Left lung (tissue), 10 donors: ENCODE measurements around the gene SNRNP35. TPM values are rescaled to one million over a fixed set of nuclear protein-coding genes. Genes with fewer than 3 reads are reported as not detected.

Source experiments
- ATAC-seq: fragments of 200-7000 bp; cut with Tn5 transposase; one replicate; pipeline ENCODE4 v1.9.1; 2020; ENCODE audit warnings: moderate library complexity
- DNase-seq, 4 donors: peaks; one replicate each; pipeline ENCODE4 v3.0.0-alpha.2; 2013 to 2020
- H3K27ac ChIP-seq, 2 donors: fragments of 200-600 bp; sonication (generic) in 1 of 2; one replicate each; pipeline versions ENCODE4 v1.5.0 to v1.8.0; 2020 to 2021
- H3K27me3 ChIP-seq, 2 donors: fragments of 200-600 bp; sonication (generic) in 1 of 2; one replicate each; pipeline versions ENCODE4 v1.5.0 to v1.8.0; 2020 to 2021
- H3K36me3 ChIP-seq, 2 donors: fragments of 200-600 bp; sonication (generic) in 1 of 2; one replicate each; pipeline versions ENCODE4 v1.5.0 to v1.8.0; 2020 to 2021
- H3K4me1 ChIP-seq, 2 donors: fragments of 200-600 bp; one replicate each; pipeline ENCODE4 v1.8.0; 2021
- H3K4me3 ChIP-seq, 2 donors: fragments of 200-600 bp; sonication (generic) in 1 of 2; one replicate each; pipeline versions ENCODE4 v1.5.0 to v1.8.0; 2020 to 2021; ENCODE audit warnings: mild to moderate bottlenecking in 1 of 2
- H3K9me3 ChIP-seq, 2 donors: fragments of 200-600 bp; sonication (generic) in 1 of 2; one replicate each; pipeline versions ENCODE4 v1.5.0 to v1.8.0; 2020 to 2021
- CTCF ChIP-seq, 2 donors: fragments of 200-600 bp; sonication (generic) in 1 of 2; IDR thresholded peaks; one replicate each; pipeline versions ENCODE4 v1.5.0 to v1.8.0; 2021; ENCODE audit warnings: antibody characterized with exemption in 2 of 2
- intact Hi-C, 2 donors: fragments of 100-400 bp; cut with DNase I; formaldehyde crosslinking; loops; one replicate each; pipeline versions ENCODE4 v1.11.2 to v1.14.2; 2022
- polyA plus RNA-seq, 6 donors: library from polyadenylated mRNA; unstranded; fragments of 120-200 nt; gene quantifications; one replicate each; pipeline ENCODE4 v1.2.1, GENCODE V29; 2013; ENCODE audit not compliant: insufficient read length in 6 of 6
- total RNA-seq, 2 donors: library from RNA; stranded (reverse); fragmentation: NEBNext Ultra II Directional; extraction: Animal tissue kit (Norgen Biotek cat#: 25700); gene quantifications; one replicate each; pipeline ENCODE4 v1.2.1, GENCODE V29; 2021
- donor health status: DM: no; HTN: yes; CAD: no.
- donor health status: DM: no; HTN: no; CAD: no.

The SNRNP35 gene
- total and polyA plus RNA-seq, 8 donors: 22.6 to 42.6 (median 37.8) TPM

GRCh38 chr12:123482876-123483275 is 24.9 kb downstream of the SNRNP35 start:
- intact Hi-C loops: no loop called here
- Histone ChIP-seq H3K27me3 (no peaks in the 10 kb centered on the region), H3K4me3 (no peak overlapping the region), H3K27ac (no peak overlapping the region), H3K9me3 (no peaks in the 10 kb centered on the region), H3K4me1 (no peaks in the 10 kb centered on the region), H3K36me3 (peaks cover 0 to 4% of the 10 kb centered on the region in 2 donors)
- ATAC-seq (no peak), DNase-seq (no peak)
- TF ChIP-seq CTCF (IDR thresholded peaks at IDR 0.05): no peak

GRCh38 chr12:123483602-123484248 is 25.8 kb downstream of the SNRNP35 start:
- Histone ChIP-seq H3K4me1 (no peaks in the 10 kb centered on the region), H3K9me3 (no peaks in the 10 kb centered on the region), H3K27ac (no peak overlapping the region), H3K36me3 (peaks cover 0 to 4% of the 10 kb centered on the region in 2 donors), H3K4me3 (no peak overlapping the region), H3K27me3 (no peaks in the 10 kb centered on the region)
- DNase-seq (peak in 1 of 4 donors; percentile 40), ATAC-seq (no peak)
- TF ChIP-seq CTCF (IDR thresholded peaks at IDR 0.05): no peak
- intact Hi-C loops: no loop called here

- no peaks in the 10 kb centered on the region for H3K9me3 ChIP-seq
- no peak for TF ChIP-seq CTCF (IDR thresholded peaks at IDR 0.05)
- DNase-seq: no peak
- H3K4me1 ChIP-seq: no peaks in the 10 kb centered on the region
- intact Hi-C loops: no loop called here
- H3K4me3 ChIP-seq: no peak overlapping the region
- no peak overlapping the region for H3K27ac ChIP-seq
- H3K36me3 ChIP-seq: peaks cover 0 to 4% of the 10 kb centered on the region in 2 donors
- ATAC-seq: no peak
- no peaks in the 10 kb centered on the region for H3K27me3 ChIP-seq
Observed at GRCh38 chr12:123485756-123486155, 27.8 kb downstream of the SNRNP35 start.

GRCh38 chr12:123487428-123487827 is 29.5 kb downstream of the SNRNP35 start:
- no peak for TF ChIP-seq CTCF (IDR thresholded peaks at IDR 0.05)
- Histone ChIP-seq H3K4me1 (no peaks in the 10 kb centered on the region), H3K27me3 (no peaks in the 10 kb centered on the region), H3K9me3 (no peaks in the 10 kb centered on the region), H3K27ac (no peak overlapping the region), H3K4me3 (no peak overlapping the region), H3K36me3 (peaks cover 0 to 4% of the 10 kb centered on the region in 2 donors)
- DNase-seq: peak in 1 of 4 donors; percentile 8
- no peak for ATAC-seq
- intact Hi-C loops: no loop called here

- intact Hi-C loops: no loop called here
- Histone ChIP-seq H3K27ac (no peak overlapping the region), H3K27me3 (no peaks in the 10 kb centered on the region), H3K36me3 (peaks cover 0 to 4% of the 10 kb centered on the region in 2 donors), H3K9me3 (no peaks in the 10 kb centered on the region), H3K4me1 (no peaks in the 10 kb centered on the region), H3K4me3 (no peak overlapping the region)
- TF ChIP-seq CTCF (IDR thresholded peaks at IDR 0.05): no peak
- peak in 1 of 4 donors; percentile 65 for DNase-seq
- ATAC-seq: no peak
Observed at GRCh38 chr12:123488539-123489230, 30.7 kb downstream of the SNRNP35 start.
